Measurements from ENCODE around the gene CD79A. TPM values are rescaled to one million over a fixed set of nuclear protein-coding genes. Genes with fewer than 3 reads are reported as not detected.

CD79A gene
- total RNA-seq, 1 donor from 2014 or later, result not detected

DNA sequence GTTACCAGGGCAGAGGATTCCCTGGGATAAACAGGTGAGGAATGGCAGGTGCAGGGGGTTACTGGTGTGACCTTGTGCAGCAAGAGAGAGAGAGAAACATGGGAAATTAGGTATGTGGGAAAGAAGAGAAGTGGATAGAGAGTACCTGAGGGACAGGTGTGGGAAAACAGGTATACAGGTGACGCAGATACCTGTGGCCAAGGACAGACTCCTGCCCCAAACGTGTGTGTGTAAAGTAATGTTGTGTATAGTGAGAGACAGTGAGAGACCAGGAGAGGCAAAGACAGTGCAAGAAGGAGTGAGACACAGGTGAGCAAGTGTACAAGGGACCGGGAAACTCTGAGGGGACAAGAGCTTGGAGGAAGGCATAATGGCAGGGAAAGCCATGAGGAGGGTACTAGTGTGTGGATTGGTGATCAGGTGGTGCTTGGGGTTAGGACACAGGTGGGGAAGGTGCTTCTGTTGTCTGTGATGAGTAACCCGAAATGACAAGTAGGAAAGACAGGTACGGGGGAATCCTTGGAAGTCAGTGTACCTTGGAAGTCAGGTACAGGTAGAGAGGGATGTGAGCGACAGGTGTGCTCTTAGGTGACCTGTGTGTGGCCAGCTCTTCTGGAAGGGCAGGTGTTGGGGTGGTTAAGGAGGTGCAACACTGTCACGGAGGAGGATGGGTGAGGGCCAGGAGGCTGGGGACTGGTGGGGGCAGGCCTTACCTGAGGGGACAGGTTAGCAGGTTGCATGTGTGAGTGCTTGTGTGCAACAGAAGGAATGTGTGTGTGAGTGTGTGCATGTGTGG is 48.3 kb downstream of the CD79A start:
- Mint-ChIP-seq H3K4me3 (ENCODE audit: unreplicated experiment) (no peak overlapping the region), H3K4me1 (ENCODE audit: unreplicated experiment) (peaks cover 9% of the 10 kb centered on the region), H3K27ac (ENCODE audit: unreplicated experiment) (no peak overlapping the region), H3K27me3 (ENCODE audit: unreplicated experiment) (peaks cover 30% of the 10 kb centered on the region), H3K9me3 (ENCODE audit: unreplicated experiment) (no peaks in the 10 kb centered on the region), H3K36me3 (ENCODE audit: unreplicated experiment) (no peaks in the 10 kb centered on the region)
- TF ChIP-seq, protein P1, sequence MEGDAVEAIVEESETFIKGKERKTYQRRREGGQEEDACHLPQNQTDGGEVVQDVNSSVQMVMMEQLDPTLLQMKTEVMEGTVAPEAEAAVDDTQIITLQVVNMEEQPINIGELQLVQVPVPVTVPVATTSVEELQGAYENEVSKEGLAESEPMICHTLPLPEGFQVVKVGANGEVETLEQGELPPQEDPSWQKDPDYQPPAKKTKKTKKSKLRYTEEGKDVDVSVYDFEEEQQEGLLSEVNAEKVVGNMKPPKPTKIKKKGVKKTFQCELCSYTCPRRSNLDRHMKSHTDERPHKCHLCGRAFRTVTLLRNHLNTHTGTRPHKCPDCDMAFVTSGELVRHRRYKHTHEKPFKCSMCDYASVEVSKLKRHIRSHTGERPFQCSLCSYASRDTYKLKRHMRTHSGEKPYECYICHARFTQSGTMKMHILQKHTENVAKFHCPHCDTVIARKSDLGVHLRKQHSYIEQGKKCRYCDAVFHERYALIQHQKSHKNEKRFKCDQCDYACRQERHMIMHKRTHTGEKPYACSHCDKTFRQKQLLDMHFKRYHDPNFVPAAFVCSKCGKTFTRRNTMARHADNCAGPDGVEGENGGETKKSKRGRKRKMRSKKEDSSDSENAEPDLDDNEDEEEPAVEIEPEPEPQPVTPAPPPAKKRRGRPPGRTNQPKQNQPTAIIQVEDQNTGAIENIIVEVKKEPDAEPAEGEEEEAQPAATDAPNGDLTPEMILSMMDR (IDR thresholded peaks at IDR 0.05), result no peak
- no peak for DNase-seq (ENCODE audit: extremely low spot score, unreplicated experiment)

DNA sequence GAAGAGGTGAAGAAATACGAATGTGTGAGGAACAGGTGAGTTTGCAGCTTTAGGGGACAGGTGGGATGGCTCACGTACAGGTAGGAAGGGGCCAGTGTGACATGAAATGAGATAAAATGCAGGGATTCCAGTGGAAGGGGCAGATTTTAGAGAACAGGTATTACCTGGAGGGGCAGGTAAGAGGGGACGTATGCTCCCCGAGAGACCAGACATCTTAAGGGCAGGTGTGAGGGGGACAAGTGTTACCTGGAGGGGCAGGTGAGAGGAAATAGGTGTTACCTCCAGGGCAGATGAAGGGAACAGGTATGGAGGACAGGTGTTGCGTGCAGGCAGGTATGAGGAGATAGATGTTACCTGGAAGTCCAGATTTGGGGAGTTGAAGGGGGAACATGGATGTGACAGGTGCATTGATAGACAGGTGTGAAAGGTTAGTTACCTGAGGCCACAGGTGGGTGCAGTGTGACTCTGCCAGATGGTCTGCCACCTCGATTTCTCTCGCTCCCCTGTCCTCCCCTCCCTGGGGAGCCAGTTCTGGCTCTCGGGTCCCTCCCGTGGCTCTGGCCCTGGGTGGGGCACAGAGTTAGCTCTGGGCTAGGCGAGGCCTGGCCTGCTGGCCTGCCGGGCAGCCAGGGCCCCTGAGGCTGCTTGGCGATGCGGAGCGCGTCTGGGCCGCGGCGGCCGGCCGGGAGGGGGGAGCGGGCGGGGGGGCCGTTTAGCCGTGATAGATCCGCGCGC is 49.1 kb downstream of the CD79A start:
- H3K27ac Mint-ChIP-seq (ENCODE audit: unreplicated experiment), result no peak overlapping the region
- peaks cover 10% of the 10 kb centered on the region for H3K4me1 Mint-ChIP-seq (ENCODE audit: unreplicated experiment)
- DNase-seq (ENCODE audit: extremely low spot score, unreplicated experiment), result no peak
- peaks cover 36% of the 10 kb centered on the region for H3K27me3 Mint-ChIP-seq (ENCODE audit: unreplicated experiment)
- no peaks in the 10 kb centered on the region for H3K36me3 Mint-ChIP-seq (ENCODE audit: unreplicated experiment)
- TF ChIP-seq, protein P1 (IDR thresholded peaks at IDR 0.05), result no peak
- no peak overlapping the region for H3K4me3 Mint-ChIP-seq (ENCODE audit: unreplicated experiment)
- no peaks in the 10 kb centered on the region for H3K9me3 Mint-ChIP-seq (ENCODE audit: unreplicated experiment)

DNA sequence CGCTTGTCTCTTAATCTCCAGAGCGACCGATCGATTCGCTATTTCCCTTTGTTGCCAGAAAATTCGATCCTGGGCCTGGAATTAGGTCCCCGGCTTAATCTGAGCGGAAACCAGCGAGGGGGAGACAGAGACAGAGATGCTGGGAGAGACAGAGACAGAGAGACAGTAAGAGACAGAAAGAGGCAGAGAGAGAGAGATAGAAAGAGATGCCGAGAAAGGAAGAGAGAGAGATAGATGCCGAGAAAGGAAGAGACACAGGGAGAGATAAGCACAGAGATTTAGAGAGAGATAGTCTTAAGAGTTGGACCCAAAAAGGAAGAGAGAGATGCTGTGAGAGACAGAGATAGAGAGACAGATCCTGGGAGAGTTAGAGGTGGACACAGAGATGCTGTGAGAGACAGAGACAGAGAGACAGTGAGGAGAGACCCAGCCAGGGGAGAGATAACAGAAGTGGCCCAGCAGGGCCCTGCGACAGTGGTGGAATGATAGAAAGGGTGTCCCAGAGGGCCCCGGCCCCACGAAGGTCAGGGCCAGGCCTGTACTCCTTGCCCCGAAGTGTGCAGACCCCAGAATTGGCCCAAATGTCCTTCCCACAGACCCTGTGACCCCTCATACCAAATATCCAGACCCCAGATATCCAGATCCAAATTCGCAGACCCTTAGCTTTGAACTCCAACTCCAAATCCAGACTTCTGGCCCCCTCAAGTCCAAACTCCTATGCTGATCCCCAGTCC is 49.9 kb downstream of the CD79A start:
- Mint-ChIP-seq H3K9me3 (ENCODE audit: unreplicated experiment) (no peaks in the 10 kb centered on the region), H3K27ac (ENCODE audit: unreplicated experiment) (no peak overlapping the region), H3K4me1 (ENCODE audit: unreplicated experiment) (peaks cover 12% of the 10 kb centered on the region), H3K36me3 (ENCODE audit: unreplicated experiment) (no peaks in the 10 kb centered on the region), H3K4me3 (ENCODE audit: unreplicated experiment) (no peak overlapping the region), H3K27me3 (ENCODE audit: unreplicated experiment) (peaks cover 40% of the 10 kb centered on the region)
- no peak for DNase-seq (ENCODE audit: extremely low spot score, unreplicated experiment)
- TF ChIP-seq, protein P1 (IDR thresholded peaks at IDR 0.05), result no peak

DNA sequence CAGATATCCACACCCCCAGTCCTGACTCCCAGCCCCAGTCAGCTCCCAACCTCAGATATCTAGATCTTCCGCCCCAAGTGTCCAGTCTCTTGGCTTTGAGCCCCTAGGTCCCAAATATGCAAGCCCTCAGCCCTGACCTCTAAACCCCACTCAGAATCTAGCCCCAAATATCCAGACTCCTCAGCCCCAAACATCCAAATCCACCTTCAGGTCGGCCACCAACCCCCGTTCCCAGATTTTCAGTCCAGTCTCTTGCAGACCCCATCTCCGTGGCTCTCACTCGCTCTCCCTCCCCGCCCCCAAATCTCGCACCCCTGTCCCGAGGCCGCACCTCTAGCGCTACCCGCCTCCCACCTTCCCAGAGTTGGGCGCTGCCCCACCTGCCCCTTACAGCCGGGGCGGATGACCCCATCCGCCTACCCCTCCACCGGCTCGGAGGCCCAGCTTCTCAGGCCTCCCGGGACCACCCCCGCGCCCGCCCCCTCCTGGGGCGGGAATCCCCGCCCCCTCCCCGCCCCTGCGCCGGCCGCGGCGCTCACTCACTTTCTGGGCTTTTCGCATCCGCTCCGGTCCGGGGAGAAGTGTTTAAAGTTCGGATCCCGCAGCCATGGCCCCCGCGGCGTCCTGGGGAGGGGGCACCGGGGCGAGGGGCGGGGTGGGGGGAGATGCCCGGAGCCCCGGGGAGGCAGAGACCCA is 50.6 kb downstream of the CD79A start:
- Mint-ChIP-seq H3K4me3 (ENCODE audit: unreplicated experiment) (peak overlapping the region; percentile 77), H3K36me3 (ENCODE audit: unreplicated experiment) (no peaks in the 10 kb centered on the region), H3K4me1 (ENCODE audit: unreplicated experiment) (peaks cover 13% of the 10 kb centered on the region), H3K9me3 (ENCODE audit: unreplicated experiment) (no peaks in the 10 kb centered on the region), H3K27me3 (ENCODE audit: unreplicated experiment) (peaks cover 39% of the 10 kb centered on the region), H3K27ac (ENCODE audit: unreplicated experiment) (no peak overlapping the region)
- TF ChIP-seq, protein P1 (IDR thresholded peaks at IDR 0.05), result no peak
- no peak for DNase-seq (ENCODE audit: extremely low spot score, unreplicated experiment)

Data from osteocyte (in vitro differentiated cells).